ENCODE measurements around the gene LIN7C.

DNA sequence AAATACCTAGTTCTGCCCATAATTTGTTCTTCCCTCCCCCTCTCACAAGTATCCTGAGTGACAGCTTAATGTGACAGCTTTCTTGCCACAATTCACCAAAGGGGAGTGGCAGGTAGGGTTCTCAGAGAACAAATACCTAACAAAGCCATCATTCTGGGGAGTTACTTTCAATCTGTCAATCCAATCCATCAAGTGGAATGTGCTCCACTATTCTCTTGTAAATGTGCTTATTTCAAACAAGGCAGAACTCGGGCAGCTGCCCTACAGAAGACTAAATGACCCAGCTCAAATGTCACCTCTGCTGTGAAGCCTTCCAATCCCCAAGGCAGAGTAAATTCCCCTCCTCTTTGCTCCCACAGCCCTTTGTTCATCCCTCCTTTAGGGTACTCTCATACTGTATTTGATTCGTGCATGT is 61.8 kb downstream of the LIN7C start:
- TF ChIP-seq EP300 (IDR thresholded peaks at IDR 0.05) (no peak), POLR2AphosphoS5 (IDR thresholded peaks at IDR 0.05) (no peak), POLR2A (IDR thresholded peaks at IDR 0.05) (no peak)
